Measurements from ENCODE around the gene ETS1.

- TF ChIP-seq EZH2 (IDR thresholded peaks at IDR 0.05) (no peak), POLR2AphosphoS5 (IDR thresholded peaks at IDR 0.05; ENCODE audit: borderline replicate concordance, low read depth, low read length) (no peak), FOXP2 (optimal IDR thresholded peaks at IDR 0.05; ENCODE audit: control extremely low read depth, extremely low read length, insufficient read depth) (no peak)
Measured at GRCh38 chr11:128465946-128466705, 121.2 kb downstream of the ETS1 start.

Data from SK-N-MC (cell line).